H9 (cell line): ENCODE data around the gene C19orf33. TPM values are rescaled to one million over a fixed set of nuclear protein-coding genes. Genes with fewer than 3 reads are reported as not detected.
A peak's percentile ranks its signal among the peaks of the same experiment; 100 is the strongest.

ENCODE experiments used
- DNase-seq: peaks from one replicate; pipeline ENCODE4 v3.0.0-alpha.2; 2017
- H2AFZ ChIP-seq: one replicate; pipeline ENCODE4 v1.6.1; 2013; ENCODE audit warnings: mild to moderate bottlenecking, low read length, control low read depth, moderate library complexity
- H2AK5ac ChIP-seq: 2 replicates; pipeline ENCODE4 v1.6.1; 2013; ENCODE audit warnings: low read length, control low read depth, mixed read lengths; ENCODE audit not compliant: insufficient read length
- H2BK120ac ChIP-seq: one replicate; pipeline ENCODE4 v1.6.1; 2013; ENCODE audit warnings: low read depth, mild to moderate bottlenecking, low read length, control low read depth, inconsistent platforms; ENCODE audit not compliant: poor library complexity, severe bottlenecking
- H2BK12ac ChIP-seq: 2 replicates; pipeline ENCODE4 v1.6.1; 2013; ENCODE audit warnings: low read length, control low read depth, mixed read lengths, low read depth; ENCODE audit not compliant: insufficient read length
- H2BK15ac ChIP-seq: 2 replicates; pipeline ENCODE4 v1.6.1; 2013; ENCODE audit warnings: low read depth, low read length, control low read depth
- H2BK20ac ChIP-seq: one replicate; pipeline ENCODE4 v1.6.1; 2013; ENCODE audit warnings: low read depth, mild to moderate bottlenecking, low read length, control low read depth, inconsistent platforms; ENCODE audit not compliant: poor library complexity, severe bottlenecking
- H2BK5ac ChIP-seq: 2 replicates; pipeline ENCODE4 v1.6.1; 2013; ENCODE audit warnings: low read length, control low read depth, mixed read lengths; ENCODE audit not compliant: insufficient read length
- H3K14ac ChIP-seq: 2 replicates; pipeline ENCODE4 v1.6.1; 2013; ENCODE audit warnings: low read length, control low read depth; ENCODE audit not compliant: insufficient read depth
- H3K18ac ChIP-seq: 2 replicates; pipeline ENCODE4 v1.6.1; 2013; ENCODE audit warnings: low read depth, mild to moderate bottlenecking, mixed read lengths, low read length, control low read depth; ENCODE audit not compliant: insufficient read length
- H3K23ac ChIP-seq: 2 replicates; pipeline ENCODE4 v1.6.1; 2013; ENCODE audit warnings: low read length, control low read depth, mixed read lengths, low read depth; ENCODE audit not compliant: insufficient read length
- H3K23me2 ChIP-seq: 2 replicates; pipeline ENCODE4 v1.6.1; 2013; ENCODE audit warnings: low read depth, mild to moderate bottlenecking, mixed read lengths, low read length, control low read depth; ENCODE audit not compliant: insufficient read length, poor library complexity, severe bottlenecking
- H3K27ac ChIP-seq: 2 replicates; pipeline ENCODE4 v1.5.1; 2013; ENCODE audit warnings: low read length, control low read depth, mixed read lengths, low read depth; ENCODE audit not compliant: insufficient read length
- H3K27me3 ChIP-seq: 2 replicates; pipeline ENCODE4 v1.6.1; 2013; ENCODE audit warnings: low read length, control low read depth, inconsistent platforms; ENCODE audit not compliant: insufficient read depth
- H3K4ac ChIP-seq: 2 replicates; pipeline ENCODE4 v1.6.1; 2013; ENCODE audit warnings: low read depth, mild to moderate bottlenecking, control low read depth, inconsistent platforms, low read length, moderate library complexity
- H3K4me1 ChIP-seq: 2 replicates; pipeline ENCODE4 v1.6.1; 2013; ENCODE audit warnings: low read length, control low read depth, inconsistent platforms; ENCODE audit not compliant: insufficient read depth
- H3K4me2 ChIP-seq: 2 replicates; pipeline ENCODE4 v1.6.1; 2013; ENCODE audit warnings: low read length, control low read depth, mixed read lengths; ENCODE audit not compliant: insufficient read length, insufficient read depth
- H3K56ac ChIP-seq: 2 replicates; pipeline ENCODE4 v1.6.1; 2013; ENCODE audit warnings: low read depth, mild to moderate bottlenecking, mixed read lengths, low read length, control low read depth; ENCODE audit not compliant: insufficient read length
- H3K79me1 ChIP-seq: 2 replicates; pipeline ENCODE4 v1.6.1; 2013; ENCODE audit warnings: low read depth, mild to moderate bottlenecking, moderate library complexity, low read length, control low read depth, inconsistent platforms; ENCODE audit not compliant: insufficient read depth, poor library complexity, severe bottlenecking
- H3K79me2 ChIP-seq: 2 replicates; pipeline ENCODE4 v1.6.1; 2013; ENCODE audit warnings: low read length, control low read depth, inconsistent platforms; ENCODE audit not compliant: insufficient read depth
- H3K9ac ChIP-seq: 2 replicates; pipeline ENCODE4 v1.6.1; 2013; ENCODE audit warnings: low read length, control low read depth, mixed read lengths; ENCODE audit not compliant: insufficient read length; ENCODE audit errors: extremely low read depth
- H3K9me3 ChIP-seq: one replicate; pipeline ENCODE4 v1.6.1; 2013; ENCODE audit warnings: low read depth, low read length, inconsistent platforms; ENCODE audit not compliant: control insufficient read depth
- H3T11ph ChIP-seq: one replicate; pipeline ENCODE4 v1.6.1; 2013; ENCODE audit warnings: mild to moderate bottlenecking, low read length, control low read depth, inconsistent platforms
- H4K20me1 ChIP-seq: one replicate; pipeline ENCODE4 v1.6.1; 2013; ENCODE audit not compliant: control insufficient read depth, insufficient read length, insufficient read depth
- H4K5ac ChIP-seq: 2 replicates; pipeline ENCODE4 v1.6.1; 2013; ENCODE audit warnings: low read depth, mild to moderate bottlenecking, mixed read lengths, low read length, control low read depth; ENCODE audit not compliant: insufficient read length
- H4K8ac ChIP-seq: replicated peaks from 2 replicates; pipeline ENCODE4 v1.6.1; 2013; ENCODE audit warnings: low read length, control low read depth, mixed read lengths, low read depth; ENCODE audit not compliant: insufficient read length
- H4K91ac ChIP-seq: 2 replicates; pipeline ENCODE4 v1.6.1; 2013; ENCODE audit warnings: low read depth, mild to moderate bottlenecking, moderate library complexity, mixed read lengths, low read length, control low read depth; ENCODE audit not compliant: insufficient read length
- H3K27ac Mint-ChIP-seq, 3 experiments: 2 replicates in 2 of 3; 3 replicates in 1 of 3; pipeline ENCODE4 v1.8.0; 2020 to 2021; ENCODE audit warnings: mixed read lengths in 3 of 3, mild to moderate bottlenecking in 1 of 3, moderate library complexity in 1 of 3
- H3K27me3 Mint-ChIP-seq: 2 replicates; pipeline ENCODE4 v1.8.0; 2021; ENCODE audit warnings: low read depth, mild to moderate bottlenecking, moderate library complexity, mixed read lengths
- H3K36me3 Mint-ChIP-seq, 3 experiments: 2 replicates in 2 of 3; 3 replicates in 1 of 3; pipeline ENCODE4 v1.8.0; 2020 to 2021; ENCODE audit warnings: low read depth in 3 of 3, mixed read lengths in 3 of 3; ENCODE audit not compliant: insufficient read depth in 1 of 3
- H3K4me1 Mint-ChIP-seq, 2 experiments: 2 replicates each; pipeline ENCODE4 v1.8.0; 2020; ENCODE audit warnings: mixed read lengths in 2 of 2
- H3K4me3 Mint-ChIP-seq, 2 experiments: 2 replicates in 1 of 2; 3 replicates in 1 of 2; pipeline ENCODE4 v1.8.0; 2020 to 2021; ENCODE audit warnings: mild to moderate bottlenecking in 2 of 2, mixed read lengths in 2 of 2, moderate library complexity in 1 of 2
- H3K9me3 Mint-ChIP-seq, 2 experiments: 2 replicates in 1 of 2; 3 replicates in 1 of 2; pipeline ENCODE4 v1.8.0; 2020; ENCODE audit warnings: mild to moderate bottlenecking in 2 of 2, mixed read lengths in 2 of 2, moderate library complexity in 1 of 2
- CTCF ChIP-seq: fragments of 200-600 bp; sonication (generic); conservative IDR thresholded peaks from 3 replicates; pipeline ENCODE4 v1.8.0; 2021; ENCODE audit warnings: antibody characterized with exemption, mild to moderate bottlenecking
- WGBS: extraction: QIAGEN DNeasy Blood & Tissue Kit; methylation state at CpG from one replicate; pipeline ENCODE4 v1.1.7; 2013; ENCODE audit warnings: missing lambda C conversion rate, low lambda C conversion rate, mixed read lengths; ENCODE audit not compliant: insufficient read length; ENCODE audit errors: extremely low coverage; 5-methylcytosine and 5-hydroxymethylcytosine counted together
- total RNA-seq: library from RNA; stranded (reverse); gene quantifications from 2 replicates; pipeline ENCODE4 v1.2.1, GENCODE V29; 2021

C19orf33 gene
- total RNA-seq, 1 experiment from 2014 or later = not detected

GRCh38 chr19:38294090-38294489 is 10.0 kb upstream of the C19orf33 start:
- Histone ChIP-seq H3K27me3 (no peaks in the 10 kb centered on the region), H4K5ac (no peak overlapping the region), H3K23ac (no peak overlapping the region), H3K4ac (no peak overlapping the region), H2AFZ (no peak overlapping the region), H2AK5ac (no peak overlapping the region), H3K23me2 (no peaks in the 10 kb centered on the region), H3K56ac (no peak overlapping the region), H3K79me2 (no peaks in the 10 kb centered on the region), H4K8ac (no peak overlapping the region), H3K4me2 (no peak overlapping the region), H3T11ph (no peak overlapping the region), H3K9me3 (no peaks in the 10 kb centered on the region), H3K27ac (no peak overlapping the region), H3K9ac (no peak overlapping the region), H2BK12ac (no peak overlapping the region), H2BK120ac (no peak overlapping the region), H4K20me1 (no peaks in the 10 kb centered on the region), H2BK20ac (no peak overlapping the region), H3K79me1 (no peaks in the 10 kb centered on the region), H3K14ac (no peak overlapping the region; the same call in 1 of the 2 replicates), H3K18ac (no peak overlapping the region), H3K4me1 (no peaks in the 10 kb centered on the region), H4K91ac (no peak overlapping the region), H2BK15ac (no peak overlapping the region), H2BK5ac (no peak overlapping the region)
- peaks cover 0 to 5% of the 10 kb centered on the region in 2 experiments; a peak in 1 of 5 replicates for H3K9me3 Mint-ChIP-seq
- peak overlapping the region in 1 of 3 experiments; percentile 84; a peak in 1 of 7 replicates for H3K27ac Mint-ChIP-seq
- H3K27me3 Mint-ChIP-seq = peaks cover 3% of the 10 kb centered on the region
- no peak for DNase-seq
- TF ChIP-seq CTCF = no peak
- no peak overlapping the region for H3K4me3 Mint-ChIP-seq
- no CpG with 5 or more reads among the region's 8 CpGs for WGBS
- H3K4me1 Mint-ChIP-seq = peaks cover 3% of the 10 kb centered on the region in 2 experiments; a peak in 3 of 4 replicates
- H3K36me3 Mint-ChIP-seq = peaks cover 24 to 41% (median 40%) of the 10 kb centered on the region in 3 experiments; a peak in 6 of 7 replicates
